Uterus (tissue), 4 donors: ENCODE measurements around the gene PDCD1LG2. TPM values are rescaled to one million over a fixed set of nuclear protein-coding genes. Genes with fewer than 3 reads are reported as not detected.

Source experiments
- DNase-seq, 2 donors: peaks; one replicate each; pipeline ENCODE4 v3.0.0-alpha.2; 2019 to 2020
- H3K27ac ChIP-seq, 2 donors: fragments of 200-600 bp; sonication (generic); 1 replicate in 1 of 2; 2 replicates in 1 of 2; pipeline ENCODE4 v1.5.1; 2016 to 2018
- H3K27me3 ChIP-seq, 2 donors: fragments of 200-600 bp; sonication (generic); one replicate each; pipeline ENCODE4 v1.5.1; 2018 to 2019; ENCODE audit warnings: control low read depth in 1 of 2
- H3K36me3 ChIP-seq, 2 donors: fragments of 200-600 bp; sonication (generic); one replicate each; pipeline ENCODE4 v1.5.1; 2019; ENCODE audit warnings: control low read depth in 1 of 2
- H3K4me1 ChIP-seq, 2 donors: fragments of 200-600 bp; sonication (generic); one replicate each; pipeline ENCODE4 v1.5.1; 2018 to 2019; ENCODE audit warnings: control low read depth in 1 of 2
- H3K4me3 ChIP-seq, 2 donors: fragments of 200-600 bp; sonication (generic); 1 replicate in 1 of 2; 2 replicates in 1 of 2; pipeline ENCODE4 v1.5.1; 2018 to 2019; ENCODE audit warnings: mild to moderate bottlenecking in 1 of 2
- H3K9me3 ChIP-seq, 2 donors: fragments of 200-600 bp; sonication (generic); one replicate each; pipeline ENCODE4 v1.5.1; 2019; ENCODE audit warnings: control low read depth in 1 of 2
- CTCF ChIP-seq, 4 experiments: fragments of 200-600 bp in 2 of 4; fragments of 450-650 bp in 2 of 4; sonication (generic) in 2 of 4; IDR thresholded peaks; one replicate each; pipeline ENCODE4 v1.5.1; 2016 to 2019; ENCODE audit warnings: antibody characterized with exemption in 4 of 4, mild to moderate bottlenecking in 2 of 4, moderate library complexity in 1 of 4
- POLR2A ChIP-seq, 2 donors: fragments of 450-650 bp; IDR thresholded peaks; one replicate each; pipeline ENCODE4 v1.6.1; 2016; ENCODE audit warnings: antibody characterized with exemption in 2 of 2, mild to moderate bottlenecking in 1 of 2, moderate library complexity in 1 of 2
- intact Hi-C: fragments of 100-400 bp; cut with DNase I; formaldehyde crosslinking; loops from one replicate; pipeline ENCODE4 v1.15.1; 2023; ENCODE audit warnings: low total_unique reads
- total RNA-seq, 4 donors: library from RNA; depleted of rRNA in 3 of 4; stranded (reverse); fragments of >200 nt in 3 of 4; gene quantifications; one replicate each; pipeline versions ENCODE4 v1.1.0 to v1.2.4, GENCODE V29; 2014 to 2023
- donor health status: DM: yes; HTN: yes; CAD: no.

PDCD1LG2 gene
- total RNA-seq, 4 donors from 2014 or later = 0.77 to 5.0 (median 1.6) TPM

DNA sequence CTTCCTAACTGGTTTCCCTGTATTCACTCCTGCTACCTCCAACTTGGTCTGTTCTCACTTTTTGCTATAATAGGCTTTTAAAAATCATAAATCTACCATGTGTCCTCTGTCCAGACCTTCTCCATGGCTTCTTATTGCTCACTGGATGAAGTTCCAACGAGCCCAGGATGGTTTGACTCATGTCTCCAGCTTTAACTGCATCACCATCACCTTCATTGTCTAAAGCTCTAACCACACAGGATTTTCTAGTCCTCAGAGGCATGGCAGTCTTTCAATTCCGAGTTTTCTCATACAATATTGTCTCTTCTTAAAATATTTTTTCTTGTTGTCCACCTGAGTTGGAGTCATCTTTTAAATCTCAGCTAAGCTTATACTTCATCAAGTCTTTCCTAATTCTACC, 49.3 kb downstream of the PDCD1LG2 start:
- Histone ChIP-seq H3K9me3 (no peaks in the 10 kb centered on the region), H3K27ac (no peak overlapping the region), H3K27me3 (no peaks in the 10 kb centered on the region), H3K4me1 (no peaks in the 10 kb centered on the region), H3K4me3 (no peak overlapping the region), H3K36me3 (no peaks in the 10 kb centered on the region)
- intact Hi-C loops = no loop called here
- no peak for DNase-seq
- TF ChIP-seq CTCF (IDR thresholded peaks at IDR 0.05) (no peak), POLR2A (IDR thresholded peaks at IDR 0.05) (no peak)

DNA sequence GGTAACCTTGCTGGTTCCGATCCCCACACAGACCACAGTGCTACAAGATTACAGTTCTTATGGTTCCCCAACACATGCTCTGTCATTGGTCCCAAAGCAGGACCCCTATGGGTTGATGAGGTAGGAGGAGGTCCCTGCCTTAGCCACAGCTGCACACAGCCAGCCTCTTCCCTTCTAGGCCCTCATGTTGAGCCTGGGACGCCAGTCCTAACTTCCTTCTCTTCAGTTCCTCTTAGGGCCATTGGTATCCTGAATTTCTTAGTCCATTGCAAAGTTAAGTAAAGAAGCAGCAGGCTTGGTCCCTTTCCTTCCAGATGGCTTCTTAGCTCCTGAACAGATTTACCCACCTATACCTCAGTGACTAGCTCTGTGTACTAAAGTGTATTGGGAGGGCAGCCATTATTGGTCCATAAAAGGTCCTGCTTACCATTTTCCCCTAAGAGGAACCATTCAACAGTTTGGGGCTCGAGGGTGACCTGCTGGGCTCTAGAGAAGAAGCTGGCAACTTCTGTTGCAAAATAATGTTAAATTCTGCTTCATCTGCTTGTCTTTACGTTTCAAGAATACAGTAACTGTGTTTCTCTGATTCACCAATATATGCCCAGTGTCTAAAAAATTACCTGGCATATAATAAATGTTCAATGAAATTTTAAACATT, 50.2 kb downstream of the PDCD1LG2 start:
- Histone ChIP-seq H3K27me3 (no peaks in the 10 kb centered on the region), H3K4me1 (no peaks in the 10 kb centered on the region), H3K9me3 (no peaks in the 10 kb centered on the region), H3K27ac (no peak overlapping the region), H3K4me3 (no peak overlapping the region), H3K36me3 (no peaks in the 10 kb centered on the region)
- intact Hi-C loops = no loop called here
- no peak for DNase-seq
- no peak for TF ChIP-seq POLR2A (IDR thresholded peaks at IDR 0.05)
- no peak for TF ChIP-seq CTCF (IDR thresholded peaks at IDR 0.05)

- intact Hi-C loops = no loop called here
Measured at GRCh38 chr9:5561828-5562488, 51.6 kb downstream of the PDCD1LG2 start.

DNA sequence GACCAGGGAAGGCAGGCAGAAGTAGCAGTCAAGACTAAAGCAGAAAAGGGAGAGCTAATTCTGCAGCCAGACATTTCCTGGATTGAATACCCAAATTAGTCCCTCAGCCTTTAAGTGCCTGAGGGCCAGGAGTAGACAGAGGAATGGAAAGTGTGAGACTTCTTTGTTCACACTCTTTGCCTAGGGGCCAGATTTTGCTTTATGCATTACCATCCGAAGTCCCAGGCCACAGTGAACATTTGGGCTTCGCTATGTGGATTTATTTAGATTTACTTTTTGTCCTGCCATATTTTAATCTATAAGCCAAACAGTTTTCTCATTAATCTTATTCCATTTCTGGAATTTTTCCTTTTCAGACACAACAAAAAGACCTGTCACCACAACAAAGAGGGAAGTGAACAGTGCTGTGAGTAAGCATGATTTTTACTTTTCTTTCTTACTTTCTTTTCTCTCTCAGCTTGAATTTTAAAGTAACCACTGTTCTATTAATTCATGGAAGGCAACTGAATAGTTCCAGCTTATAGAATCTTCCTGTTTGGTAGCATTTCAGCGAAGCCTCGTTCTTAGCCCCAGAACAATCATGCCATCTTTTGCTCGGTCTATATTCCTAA, 52.6 kb downstream of the PDCD1LG2 start:
- no peak for DNase-seq
- Histone ChIP-seq H3K4me1 (no peaks in the 10 kb centered on the region), H3K9me3 (no peaks in the 10 kb centered on the region), H3K36me3 (no peaks in the 10 kb centered on the region), H3K4me3 (no peak overlapping the region), H3K27ac (no peak overlapping the region), H3K27me3 (no peaks in the 10 kb centered on the region)
- intact Hi-C loops = no loop called here
- TF ChIP-seq CTCF (IDR thresholded peaks at IDR 0.05) (no peak), POLR2A (IDR thresholded peaks at IDR 0.05) (no peak)

More at GRCh38 chr9:5561828-5562488, 51.6 kb downstream of the PDCD1LG2 start:
- no peaks in the 10 kb centered on the region for H3K9me3 ChIP-seq
- no peak overlapping the region for H3K4me3 ChIP-seq
- DNase-seq = no peak
- TF ChIP-seq POLR2A (IDR thresholded peaks at IDR 0.05) (no peak), CTCF (IDR thresholded peaks at IDR 0.05) (no peak)
- no peak overlapping the region for H3K27ac ChIP-seq
- H3K4me1 ChIP-seq = no peaks in the 10 kb centered on the region
- no peaks in the 10 kb centered on the region for H3K27me3 ChIP-seq
- H3K36me3 ChIP-seq = no peaks in the 10 kb centered on the region

DNA sequence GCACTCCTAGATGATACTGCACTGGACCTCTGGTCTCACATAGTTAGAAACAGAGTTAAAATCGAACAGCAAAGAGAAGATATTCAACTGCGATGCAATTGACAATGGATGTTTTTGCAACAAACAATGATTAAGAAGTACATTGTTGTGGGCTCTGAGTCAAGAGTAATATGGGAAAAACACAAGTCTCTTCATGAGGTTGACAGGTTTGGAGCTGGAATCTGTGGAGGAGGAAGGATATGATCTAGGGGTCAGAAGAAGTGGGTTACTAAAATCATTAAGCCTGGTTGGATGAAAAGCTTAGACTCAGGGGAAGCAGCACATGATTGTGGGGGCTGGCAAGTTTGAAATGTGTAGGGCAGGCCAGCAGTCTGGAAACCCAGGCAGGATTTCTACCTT, 53.1 kb downstream of the PDCD1LG2 start:
- Histone ChIP-seq H3K4me3 (no peak overlapping the region), H3K27ac (no peak overlapping the region), H3K36me3 (no peaks in the 10 kb centered on the region), H3K9me3 (no peaks in the 10 kb centered on the region), H3K27me3 (no peaks in the 10 kb centered on the region), H3K4me1 (no peaks in the 10 kb centered on the region)
- DNase-seq = no peak
- intact Hi-C loops = no loop called here
- TF ChIP-seq CTCF (IDR thresholded peaks at IDR 0.05) = no peak
- TF ChIP-seq POLR2A (IDR thresholded peaks at IDR 0.05) = no peak
